SU-DHL-6 (cell line): ENCODE measurements around the gene ORMDL2.

Experiments
- EZH2phosphoT487 ChIP-seq: fragments of 200-600 bp; sonication (generic), shearing (Covaris generic); conservative IDR thresholded peaks from 2 replicates; pipeline ENCODE4 v1.6.1; 2018; ENCODE audit warnings: mild to moderate bottlenecking, antibody characterized with exemption, low read length, moderate library complexity, mixed read lengths
- TF ChIP-seq, protein P1 (sequence below): fragments of 200-600 bp; sonication (generic); IDR thresholded peaks from one replicate; pipeline ENCODE4 v1.5.1; 2017; ENCODE audit warnings: antibody characterized with exemption, mild to moderate bottlenecking, low read length, moderate library complexity; ENCODE audit not compliant: insufficient read depth, poor library complexity, severe bottlenecking

DNA sequence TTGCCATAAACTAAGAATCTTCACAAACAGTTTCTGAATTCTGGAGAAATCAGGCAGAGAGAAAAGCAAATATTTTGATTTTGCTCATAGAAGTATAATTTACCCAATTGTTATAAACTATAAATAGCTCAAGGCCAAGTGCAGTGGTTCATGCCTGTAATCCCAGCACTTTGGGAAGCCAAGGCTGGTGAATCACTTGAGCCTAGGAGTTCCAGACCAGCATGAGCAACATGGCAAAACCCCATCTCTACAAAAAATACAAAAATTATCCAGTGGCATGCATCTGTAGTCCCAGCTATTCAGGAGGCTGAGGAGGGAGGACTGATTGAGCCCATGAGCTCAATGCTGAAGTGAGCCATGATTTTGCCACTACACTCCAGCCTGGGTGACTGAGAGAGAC lies 44.4 kb downstream of the ORMDL2 start:
- TF ChIP-seq, protein P1, sequence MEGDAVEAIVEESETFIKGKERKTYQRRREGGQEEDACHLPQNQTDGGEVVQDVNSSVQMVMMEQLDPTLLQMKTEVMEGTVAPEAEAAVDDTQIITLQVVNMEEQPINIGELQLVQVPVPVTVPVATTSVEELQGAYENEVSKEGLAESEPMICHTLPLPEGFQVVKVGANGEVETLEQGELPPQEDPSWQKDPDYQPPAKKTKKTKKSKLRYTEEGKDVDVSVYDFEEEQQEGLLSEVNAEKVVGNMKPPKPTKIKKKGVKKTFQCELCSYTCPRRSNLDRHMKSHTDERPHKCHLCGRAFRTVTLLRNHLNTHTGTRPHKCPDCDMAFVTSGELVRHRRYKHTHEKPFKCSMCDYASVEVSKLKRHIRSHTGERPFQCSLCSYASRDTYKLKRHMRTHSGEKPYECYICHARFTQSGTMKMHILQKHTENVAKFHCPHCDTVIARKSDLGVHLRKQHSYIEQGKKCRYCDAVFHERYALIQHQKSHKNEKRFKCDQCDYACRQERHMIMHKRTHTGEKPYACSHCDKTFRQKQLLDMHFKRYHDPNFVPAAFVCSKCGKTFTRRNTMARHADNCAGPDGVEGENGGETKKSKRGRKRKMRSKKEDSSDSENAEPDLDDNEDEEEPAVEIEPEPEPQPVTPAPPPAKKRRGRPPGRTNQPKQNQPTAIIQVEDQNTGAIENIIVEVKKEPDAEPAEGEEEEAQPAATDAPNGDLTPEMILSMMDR = no peak
- TF ChIP-seq EZH2phosphoT487 = no peak
